GM13977 (cell line): Measurements from ENCODE around the gene NGF.

Source experiments
- DNase-seq: peaks from one replicate; pipeline ENCODE4 v3.0.0; 2012; ENCODE audit warnings: low spot score
- in situ Hi-C: fragments of 300-500 bp; cut with MboI; formaldehyde crosslinking; loops from one replicate; pipeline ENCODE4 v1.12.0; 2022; ENCODE audit warnings: low sequenced_read_pairs, low pct_unique_long_range_greater_than_20kb, mixed read lengths, inconsistent platforms; ENCODE audit not compliant: unreplicated experiment
- TF ChIP-seq, protein P1 (sequence below): IDR thresholded peaks from 2 replicates; pipeline ENCODE4 v1.5.1; 2012; ENCODE audit warnings: mild to moderate bottlenecking, control low read depth; ENCODE audit not compliant: insufficient read depth; ENCODE audit errors: extremely low read depth, missing control alignments

NGF gene

DNA sequence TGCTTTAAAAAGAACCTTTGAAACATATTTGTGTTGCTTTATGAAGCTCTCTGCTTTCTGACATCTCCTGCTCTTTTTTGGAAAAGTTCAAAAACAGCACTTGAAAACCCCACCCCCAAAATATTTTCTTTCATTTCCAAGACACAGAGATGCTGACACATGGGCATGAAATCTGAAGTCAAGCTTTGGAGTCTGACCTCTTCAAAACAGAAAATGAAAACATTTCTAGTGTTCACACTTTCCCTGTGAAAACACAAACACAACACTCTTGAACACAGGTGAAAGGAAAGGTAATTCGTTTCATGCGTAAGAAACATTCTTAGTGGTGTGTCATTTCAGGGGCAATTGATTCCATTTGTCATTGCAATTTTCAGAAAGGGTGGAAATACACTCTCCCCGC, 10.8 kb downstream of the NGF start:
- no peak for DNase-seq
- in situ Hi-C loops, result no loop called here
- TF ChIP-seq, protein P1, sequence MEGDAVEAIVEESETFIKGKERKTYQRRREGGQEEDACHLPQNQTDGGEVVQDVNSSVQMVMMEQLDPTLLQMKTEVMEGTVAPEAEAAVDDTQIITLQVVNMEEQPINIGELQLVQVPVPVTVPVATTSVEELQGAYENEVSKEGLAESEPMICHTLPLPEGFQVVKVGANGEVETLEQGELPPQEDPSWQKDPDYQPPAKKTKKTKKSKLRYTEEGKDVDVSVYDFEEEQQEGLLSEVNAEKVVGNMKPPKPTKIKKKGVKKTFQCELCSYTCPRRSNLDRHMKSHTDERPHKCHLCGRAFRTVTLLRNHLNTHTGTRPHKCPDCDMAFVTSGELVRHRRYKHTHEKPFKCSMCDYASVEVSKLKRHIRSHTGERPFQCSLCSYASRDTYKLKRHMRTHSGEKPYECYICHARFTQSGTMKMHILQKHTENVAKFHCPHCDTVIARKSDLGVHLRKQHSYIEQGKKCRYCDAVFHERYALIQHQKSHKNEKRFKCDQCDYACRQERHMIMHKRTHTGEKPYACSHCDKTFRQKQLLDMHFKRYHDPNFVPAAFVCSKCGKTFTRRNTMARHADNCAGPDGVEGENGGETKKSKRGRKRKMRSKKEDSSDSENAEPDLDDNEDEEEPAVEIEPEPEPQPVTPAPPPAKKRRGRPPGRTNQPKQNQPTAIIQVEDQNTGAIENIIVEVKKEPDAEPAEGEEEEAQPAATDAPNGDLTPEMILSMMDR, result no peak

DNA sequence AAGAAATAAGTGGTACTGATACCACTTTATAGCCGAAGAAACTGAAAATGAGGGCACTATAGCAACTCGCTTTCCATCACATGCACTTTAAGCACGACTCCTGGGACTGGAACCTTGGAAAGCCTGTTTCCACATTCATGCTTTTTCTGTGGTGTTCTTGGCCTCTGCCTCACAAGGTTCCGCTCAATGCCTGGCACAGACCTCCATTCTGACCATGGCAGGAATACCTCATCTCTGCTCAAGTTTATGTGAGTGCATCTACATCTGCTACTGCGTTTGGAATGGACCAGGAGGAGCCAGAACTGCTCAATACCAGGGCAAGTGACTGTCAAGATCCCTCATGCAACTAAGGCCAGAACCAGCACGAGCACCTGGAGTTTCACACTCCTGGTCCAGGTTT, 11.6 kb downstream of the NGF start:
- TF ChIP-seq, protein P1, result no peak
- no peak for DNase-seq
- in situ Hi-C loops, result no loop called here

DNA sequence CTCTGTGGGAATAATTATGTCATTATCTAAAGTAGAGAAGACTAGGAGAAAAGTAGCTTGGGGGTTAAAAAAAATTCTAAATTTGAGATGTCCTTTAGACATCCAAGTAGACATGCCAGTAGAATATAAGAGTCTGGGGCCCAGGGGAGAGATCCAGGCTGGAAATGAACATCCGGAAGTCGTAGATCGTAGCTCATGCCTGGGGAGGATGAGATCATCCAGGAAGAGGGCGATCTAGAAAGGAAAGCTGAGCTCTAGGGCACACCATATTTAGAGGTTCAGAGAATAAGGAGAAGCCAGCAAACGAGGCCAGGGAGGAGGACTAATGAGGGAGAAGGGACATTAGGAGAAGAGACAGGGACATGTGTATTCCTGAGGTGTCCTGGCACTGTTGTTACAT, 12.2 kb downstream of the NGF start:
- in situ Hi-C loops, result no loop called here
- TF ChIP-seq, protein P1, result no peak

DNA sequence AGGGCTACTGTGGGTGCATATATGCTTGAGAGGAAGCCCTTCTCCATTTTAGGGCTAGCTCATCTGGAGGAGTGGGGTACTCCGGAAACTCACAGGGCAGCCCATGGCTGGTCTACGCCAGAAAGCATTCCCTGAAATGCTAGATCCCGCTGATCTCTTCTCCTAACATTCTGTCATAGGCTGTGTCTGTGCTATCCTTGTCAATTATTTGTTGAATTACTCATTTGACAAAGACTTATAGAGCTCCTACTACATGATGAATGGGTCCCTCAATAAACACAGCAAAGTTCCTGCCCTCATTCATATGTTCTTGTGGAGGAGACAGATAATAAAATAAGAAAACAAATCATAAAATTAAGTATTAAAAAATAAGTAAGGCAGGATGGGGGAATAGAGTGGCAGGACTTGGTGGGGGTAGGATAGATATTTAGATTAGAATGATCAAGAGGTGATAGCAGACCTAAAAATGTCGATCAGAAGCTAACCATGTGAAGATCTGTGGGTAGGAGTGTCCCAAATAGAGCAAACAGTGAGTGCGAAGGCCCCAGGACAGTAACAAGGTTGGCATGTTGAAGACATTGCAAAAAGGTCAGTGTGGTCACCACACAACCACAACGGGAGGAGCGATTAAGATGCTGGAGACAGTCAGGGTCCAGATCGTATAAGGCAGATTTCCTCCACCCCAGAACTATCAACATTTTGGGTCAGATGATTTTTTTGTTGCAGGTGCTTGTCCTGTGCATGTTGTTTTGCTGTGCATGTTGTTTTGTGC, 13.2 kb downstream of the NGF start:
- DNase-seq, result no peak
- in situ Hi-C loops, result no loop called here
- TF ChIP-seq, protein P1, result no peak

More for the DNA sequence above, 12.2 kb downstream of the NGF start:
- DNase-seq, result no peak

DNA sequence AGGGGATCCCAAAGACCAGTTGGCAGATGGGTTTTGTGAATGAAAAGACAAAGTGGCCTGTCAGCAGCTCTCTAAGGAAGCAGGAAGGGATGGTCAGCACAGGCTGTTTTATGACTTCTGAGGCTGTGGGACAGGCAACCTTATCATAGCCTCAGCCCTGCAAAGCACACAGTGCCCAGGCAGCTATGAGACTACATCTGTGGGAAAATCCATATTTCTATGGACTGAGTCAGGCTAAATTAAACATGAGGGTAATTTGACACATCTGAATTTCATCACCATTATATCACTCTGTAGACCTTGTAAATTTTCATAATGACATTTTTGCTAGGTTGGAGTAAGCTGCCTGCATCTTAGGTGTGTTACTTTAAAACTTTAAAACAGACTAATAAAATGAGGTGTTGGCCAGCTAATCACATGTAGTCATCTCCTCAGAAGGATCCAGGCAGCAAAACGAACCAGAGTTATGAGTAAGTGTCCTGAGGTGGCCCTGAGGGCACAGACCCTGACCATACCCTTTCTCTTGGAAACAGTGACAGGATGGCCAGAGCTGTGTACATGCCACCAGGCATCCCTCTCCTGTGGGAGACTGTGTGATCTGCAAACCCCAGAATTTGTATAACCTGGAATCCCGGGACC, 14.6 kb downstream of the NGF start:
- no peak for DNase-seq
- TF ChIP-seq, protein P1, result no peak
- in situ Hi-C loops, result no loop called here

DNA sequence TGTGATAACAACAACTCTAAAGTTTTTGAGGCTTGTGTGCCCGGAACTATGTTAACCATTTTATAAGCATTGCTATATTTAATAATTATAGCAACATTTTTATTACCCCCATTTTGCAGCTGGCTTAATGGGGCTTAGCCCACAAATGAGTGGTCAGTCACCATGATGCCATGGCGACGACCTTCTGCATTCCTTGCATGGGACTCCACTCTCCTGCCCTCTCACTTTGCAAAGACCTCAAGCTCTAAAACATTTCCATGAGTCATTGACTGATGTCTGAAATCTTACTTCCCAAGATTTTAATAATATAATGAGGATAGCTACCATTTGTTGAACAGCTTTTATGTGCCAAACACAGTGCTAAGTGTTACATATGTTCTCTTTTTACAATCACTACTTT, 15.4 kb downstream of the NGF start:
- no peak for DNase-seq
- in situ Hi-C loops, result no loop called here
- TF ChIP-seq, protein P1, result no peak
